Superior temporal gyrus (tissue), 1 donor: ENCODE measurements around the gene MAPK14.
A peak's percentile ranks its signal among the peaks of the same experiment; 100 is the strongest.
"Not testable (repeated sequence)": the region's sequence is repeated elsewhere in the genome, so short reads cannot be mapped to it uniquely, and the experiment has no call there.

ENCODE experiments used
- DNase-seq: peaks from one replicate; pipeline ENCODE4 v3.0.0-alpha.2; 2016; ENCODE audit errors: extremely low spot score

MAPK14 gene

GRCh38 chr6:36027501-36028087 lies at the start of gene MAPK14:
TSS of gene MAPK14 (plus strand) at chr6:36027808. CDS start at chr6:36028158, 350 bp downstream.
- DNase-seq = peak; percentile 99

- not testable (repeated sequence) for DNase-seq
Measured at GRCh38 chr6:35980126-35980525, 47.5 kb upstream of the MAPK14 start.

- DNase-seq = no peak
Measured at GRCh38 chr6:35980991-35981645, 46.5 kb upstream of the MAPK14 start.

GRCh38 chr6:35984701-35985100 lies 42.9 kb upstream of the MAPK14 start:
- DNase-seq = no peak

- not testable (repeated sequence) for DNase-seq
Measured at GRCh38 chr6:35988047-35988446, 39.6 kb upstream of the MAPK14 start.

- DNase-seq = no peak
Measured at GRCh38 chr6:35993150-35993549, 34.5 kb upstream of the MAPK14 start.

- DNase-seq = no peak
Measured at GRCh38 chr6:36000451-36000850, 27.2 kb upstream of the MAPK14 start.

GRCh38 chr6:36015666-36016065 lies 11.9 kb upstream of the MAPK14 start:
- DNase-seq = no peak

GRCh38 chr6:36018339-36018738 lies 9.3 kb upstream of the MAPK14 start:
- no peak for DNase-seq

GRCh38 chr6:36019167-36019566 lies 8.4 kb upstream of the MAPK14 start:
- no peak for DNase-seq

GRCh38 chr6:36020154-36020553 lies 7.5 kb upstream of the MAPK14 start:
- DNase-seq = no peak

GRCh38 chr6:36023996-36024795 lies 3.4 kb upstream of the MAPK14 start, which contains the start of gene SLC26A8:
TSS of gene SLC26A8 (minus strand) at chr6:36024641. CDS start at chr6:36019707, 4,934 bp downstream.
- no peak for DNase-seq

GRCh38 chr6:36025260-36025931 lies 2.2 kb upstream of the MAPK14 start:
- no peak for DNase-seq

- no peak for DNase-seq
Measured at GRCh38 chr6:36025932-36026327, 1.7 kb upstream of the MAPK14 start.

- peak; percentile 27 for DNase-seq
Measured at GRCh38 chr6:36028088-36028876, 674 bp downstream of the MAPK14 start.

- DNase-seq = peak; percentile 66
Measured at GRCh38 chr6:36028877-36029324, 1.3 kb downstream of the MAPK14 start.

- DNase-seq = peak; percentile 24
Measured at GRCh38 chr6:36029464-36029863, 1.9 kb downstream of the MAPK14 start.

- no peak for DNase-seq
Measured at GRCh38 chr6:36032261-36032660, 4.7 kb downstream of the MAPK14 start.

- not testable (repeated sequence) for DNase-seq
Measured at GRCh38 chr6:36033144-36033543, 5.5 kb downstream of the MAPK14 start.

GRCh38 chr6:36033935-36034334 lies 6.3 kb downstream of the MAPK14 start:
- no peak for DNase-seq

- DNase-seq = no peak
Measured at GRCh38 chr6:36034441-36034840, 6.8 kb downstream of the MAPK14 start.
